Endometrial microvascular endothelial cells (primary cell): Measurements from ENCODE around the gene HPCAL1. TPM values are rescaled to one million over a fixed set of nuclear protein-coding genes. Genes with fewer than 3 reads are reported as not detected.

ENCODE experiments used
- in situ Hi-C: cut with HindIII; loops from 2 replicates; pipeline ENCODE4 v1.10.0; 2017; ENCODE audit warnings: low sequenced_read_pairs, low pct_unique_long_range_greater_than_20kb; ENCODE audit errors: inconsistent ontology term
- total RNA-seq: library from RNA; depleted of rRNA; stranded (reverse); fragments of >200 nt; gene quantifications from one replicate; pipeline ENCODE4 v1.2.3, GENCODE V29; 2015; ENCODE audit errors: inconsistent ontology term

HPCAL1 gene
- total RNA-seq, 1 donor from 2014 or later, result 183 TPM

GRCh38 chr2:10267551-10268465 lies 34.9 kb upstream of the HPCAL1 start:
- in situ Hi-C loops, result no loop called here

GRCh38 chr2:10269291-10269690 lies 33.4 kb upstream of the HPCAL1 start:
- in situ Hi-C loops, result no loop called here

- in situ Hi-C loops, result no loop called here
Measured at GRCh38 chr2:10269711-10270610, 32.7 kb upstream of the HPCAL1 start.

GRCh38 chr2:10271509-10271908 lies 31.2 kb upstream of the HPCAL1 start:
- in situ Hi-C loops, result no loop called here

- in situ Hi-C loops, result no loop called here
Measured at GRCh38 chr2:10271946-10272345, 30.8 kb upstream of the HPCAL1 start.

GRCh38 chr2:10272464-10272863 lies 30.2 kb upstream of the HPCAL1 start:
- in situ Hi-C loops, result no loop called here

GRCh38 chr2:10273215-10274175 lies 29.2 kb upstream of the HPCAL1 start:
- in situ Hi-C loops, result no loop called here

GRCh38 chr2:10274376-10274775 lies 28.3 kb upstream of the HPCAL1 start:
- in situ Hi-C loops, result no loop called here

GRCh38 chr2:10274983-10275802 lies 27.5 kb upstream of the HPCAL1 start:
- in situ Hi-C loops, result no loop called here

- in situ Hi-C loops, result no loop called here
Measured at GRCh38 chr2:10276481-10277292, 26.0 kb upstream of the HPCAL1 start.

- in situ Hi-C loops, result no loop called here
Measured at GRCh38 chr2:10277293-10278028, 25.2 kb upstream of the HPCAL1 start.

- in situ Hi-C loops, result no loop called here
Measured at GRCh38 chr2:10278029-10278762, 24.5 kb upstream of the HPCAL1 start.

GRCh38 chr2:10278763-10279471 lies 23.8 kb upstream of the HPCAL1 start:
- in situ Hi-C loops, result no loop called here

- in situ Hi-C loops, result no loop called here
Measured at GRCh38 chr2:10279472-10279870, 23.2 kb upstream of the HPCAL1 start.

GRCh38 chr2:10279946-10280463 lies 22.7 kb upstream of the HPCAL1 start:
- in situ Hi-C loops, result no loop called here
